ENCODE results near the gene CTAGE8.
"Not testable (repeated sequence)": the region's sequence is repeated elsewhere in the genome, so short reads cannot be mapped to it uniquely, and the experiment has no call there.

Gene CTAGE8

GRCh38 chr7:144218581-144218980 is 50.5 kb downstream of the CTAGE8 start:
- not testable (repeated sequence) for DNase-seq (ENCODE audit: extremely low read depth, low read depth); H3K4me3 ChIP-seq (replicated peaks; ENCODE audit: low read depth, low read length)

- DNase-seq (ENCODE audit: extremely low read depth, low read depth); H3K4me3 ChIP-seq (replicated peaks; ENCODE audit: low read depth, low read length): not testable (repeated sequence)
Measured at GRCh38 chr7:144217200-144217599, 51.9 kb downstream of the CTAGE8 start.
